GM18858 (cell line): ENCODE results near the gene NOS1AP.

ENCODE experiments used
- ATAC-seq: cut with Tn5 transposase; IDR thresholded peaks from one replicate; pipeline ENCODE4 v1.9.1; 2021; ENCODE audit not compliant: unreplicated experiment

The NOS1AP gene

GRCh38 chr1:162291000-162291399, 221.5 kb downstream of the NOS1AP start:
- no peak for ATAC-seq

- ATAC-seq, result no peak
Measured at GRCh38 chr1:162292422-162292849, 222.9 kb downstream of the NOS1AP start.

GRCh38 chr1:162293073-162293692, 223.7 kb downstream of the NOS1AP start:
- ATAC-seq, result no peak

- no peak for ATAC-seq
Measured at GRCh38 chr1:162294015-162294414, 224.5 kb downstream of the NOS1AP start.

GRCh38 chr1:162297208-162297607, 227.7 kb downstream of the NOS1AP start:
- ATAC-seq, result no peak

GRCh38 chr1:162298266-162298665, 228.8 kb downstream of the NOS1AP start:
- no peak for ATAC-seq

GRCh38 chr1:162299018-162299417, 229.5 kb downstream of the NOS1AP start:
- ATAC-seq, result no peak

- ATAC-seq, result no peak
Measured at GRCh38 chr1:162300057-162300917, 230.8 kb downstream of the NOS1AP start.

GRCh38 chr1:162301696-162302095, 232.2 kb downstream of the NOS1AP start:
- ATAC-seq, result no peak

- no peak for ATAC-seq
Measured at GRCh38 chr1:162302306-162303003, 233.0 kb downstream of the NOS1AP start.

- no peak for ATAC-seq
Measured at GRCh38 chr1:162303004-162303344, 233.5 kb downstream of the NOS1AP start.

- no peak for ATAC-seq
Measured at GRCh38 chr1:162304736-162305135, 235.2 kb downstream of the NOS1AP start.

- ATAC-seq, result no peak
Measured at GRCh38 chr1:162305969-162306368, 236.5 kb downstream of the NOS1AP start.

GRCh38 chr1:162310337-162310736, 240.8 kb downstream of the NOS1AP start:
- no peak for ATAC-seq

- ATAC-seq, result no peak
Measured at GRCh38 chr1:162314206-162314605, 244.7 kb downstream of the NOS1AP start.

GRCh38 chr1:162315673-162316072, 246.2 kb downstream of the NOS1AP start:
- no peak for ATAC-seq

GRCh38 chr1:162316187-162316586, 246.7 kb downstream of the NOS1AP start:
- ATAC-seq, result no peak

GRCh38 chr1:162317621-162318020, 248.1 kb downstream of the NOS1AP start:
- no peak for ATAC-seq

GRCh38 chr1:162319493-162320175, 250.1 kb downstream of the NOS1AP start:
- no peak for ATAC-seq

GRCh38 chr1:162321809-162322422, 252.4 kb downstream of the NOS1AP start:
- ATAC-seq, result no peak

- no peak for ATAC-seq
Measured at GRCh38 chr1:162323023-162323422, 253.5 kb downstream of the NOS1AP start.
